ENCODE data around the gene CBX7.

CBX7 gene

GRCh38 chr22:39134366-39135091 lies 18.0 kb downstream of the CBX7 start:
- H3K27ac ChIP-seq = no peak overlapping the region
- no peak for TF ChIP-seq CTCF (IDR thresholded peaks at IDR 0.05)
- TF ChIP-seq ZFX (IDR thresholded peaks at IDR 0.05; ENCODE audit: borderline replicate concordance) = no peak

DNA sequence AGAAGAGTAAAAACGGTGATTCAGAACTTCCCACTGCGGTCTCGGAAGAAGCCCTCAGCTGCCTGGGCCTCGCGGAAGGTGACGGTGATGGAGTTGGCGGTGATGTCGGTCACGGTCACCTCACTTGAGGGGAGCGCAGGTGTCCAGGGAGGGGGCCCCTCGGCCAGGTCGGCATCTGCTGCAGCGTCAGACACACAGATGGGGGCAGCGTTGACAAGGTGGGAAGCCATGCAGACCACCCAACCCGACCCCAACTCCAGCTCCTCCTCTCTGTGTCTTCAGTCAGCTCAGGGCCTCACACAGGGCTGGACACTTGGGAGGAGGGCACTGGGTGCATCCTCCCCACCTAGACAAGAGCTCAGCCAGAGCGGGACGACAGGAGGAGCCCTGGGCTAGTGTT lies 18.6 kb downstream of the CBX7 start:
- TF ChIP-seq CTCF (IDR thresholded peaks at IDR 0.05) (no peak), ZFX (IDR thresholded peaks at IDR 0.05; ENCODE audit: borderline replicate concordance) (no peak)
- H3K27ac ChIP-seq = no peak overlapping the region

DNA sequence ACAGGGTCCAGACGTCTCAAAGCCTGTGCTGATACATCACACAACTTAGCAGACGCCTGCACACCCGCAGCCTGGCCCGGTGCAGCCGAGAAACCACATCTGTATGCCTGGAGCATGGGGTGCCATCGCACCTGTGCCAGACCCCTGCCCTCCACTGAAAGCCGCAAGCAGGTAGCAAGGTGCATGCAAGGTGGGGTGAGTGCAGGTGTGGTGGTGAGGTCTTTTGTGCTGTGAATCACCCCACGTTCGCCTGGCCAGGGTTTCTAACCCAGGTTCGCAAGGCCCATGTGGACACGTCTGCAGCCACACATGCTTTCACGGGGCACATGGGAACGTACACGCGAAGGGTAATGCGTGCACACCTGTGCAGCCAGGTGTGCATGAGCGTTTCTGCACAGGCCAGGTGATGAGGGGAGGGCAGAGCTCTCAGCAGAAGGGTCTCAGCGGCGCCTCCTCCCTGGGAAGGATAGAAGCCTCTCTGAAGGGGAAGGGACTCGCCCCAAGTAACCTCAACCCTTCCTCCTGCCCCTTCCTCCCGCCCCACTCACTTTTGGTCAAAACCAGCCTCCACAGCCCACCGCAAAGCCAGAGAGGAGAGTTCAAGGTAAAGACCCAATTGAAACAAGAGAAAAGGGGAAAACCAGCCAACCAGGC lies 19.5 kb downstream of the CBX7 start:
- no peak for TF ChIP-seq ZFX (IDR thresholded peaks at IDR 0.05; ENCODE audit: borderline replicate concordance)

GRCh38 chr22:39132281-39132680 lies 20.2 kb downstream of the CBX7 start:
- no peak overlapping the region for H3K27ac ChIP-seq
- no peak for TF ChIP-seq CTCF (IDR thresholded peaks at IDR 0.05)
- TF ChIP-seq ZFX (IDR thresholded peaks at IDR 0.05; ENCODE audit: borderline replicate concordance) = no peak

More for the DNA sequence above, 19.5 kb downstream of the CBX7 start:
- no peak overlapping the region for H3K27ac ChIP-seq

- no peak overlapping the region for H3K27ac ChIP-seq
- no peak for TF ChIP-seq CTCF (IDR thresholded peaks at IDR 0.05)
- TF ChIP-seq ZFX (IDR thresholded peaks at IDR 0.05; ENCODE audit: borderline replicate concordance) = no peak
Observed at GRCh38 chr22:39130892-39131855, 21.3 kb downstream of the CBX7 start.

GRCh38 chr22:39130152-39130704 lies 22.3 kb downstream of the CBX7 start:
- H3K27ac ChIP-seq = no peak overlapping the region
- no peak for TF ChIP-seq ZFX (IDR thresholded peaks at IDR 0.05; ENCODE audit: borderline replicate concordance)
- no peak for TF ChIP-seq CTCF (IDR thresholded peaks at IDR 0.05)

DNA sequence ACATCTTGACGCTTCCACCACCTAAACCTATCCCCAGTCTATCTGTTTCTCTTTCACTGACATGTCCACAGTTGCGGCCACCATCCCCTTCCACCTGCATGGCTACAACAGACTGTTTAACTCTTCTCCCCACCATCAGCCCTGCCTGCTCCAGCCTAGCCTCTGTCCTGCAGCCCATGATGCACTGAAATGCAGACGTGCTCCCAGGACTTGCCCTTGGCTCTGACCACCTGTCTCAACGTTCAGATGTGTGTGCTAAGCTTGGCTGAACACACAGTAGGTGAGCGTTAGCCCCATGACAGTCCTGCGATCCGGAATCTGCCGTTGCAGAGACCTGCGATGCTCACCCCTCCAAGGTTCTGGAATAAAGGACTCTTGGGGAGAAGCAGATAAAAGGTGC lies 22.7 kb downstream of the CBX7 start:
- no peak overlapping the region for H3K27ac ChIP-seq
- TF ChIP-seq ZFX (IDR thresholded peaks at IDR 0.05; ENCODE audit: borderline replicate concordance) (no peak), CTCF (IDR thresholded peaks at IDR 0.05) (no peak)
